ENCODE results near the gene CHGA.

DNA sequence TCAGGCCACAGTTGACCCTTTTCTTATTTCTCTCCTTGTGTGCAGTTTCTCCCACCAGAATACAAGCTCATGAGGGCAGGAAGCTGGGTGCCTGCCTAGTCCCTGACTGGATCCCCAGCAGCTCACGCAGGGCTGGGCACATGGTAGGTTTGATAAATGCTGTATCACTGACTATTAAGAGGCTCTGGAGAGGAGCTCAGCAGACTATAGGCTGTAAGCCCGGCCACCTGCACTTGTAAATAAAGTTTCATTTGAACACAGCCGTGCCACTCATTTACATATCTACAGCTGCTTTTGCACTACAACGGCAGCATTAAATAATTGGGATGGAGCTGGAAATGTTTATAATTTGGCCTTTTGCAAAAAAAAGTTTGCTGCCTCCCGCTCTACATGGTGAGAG lies 32.0 kb downstream of the CHGA start:
- TF ChIP-seq, protein P1, sequence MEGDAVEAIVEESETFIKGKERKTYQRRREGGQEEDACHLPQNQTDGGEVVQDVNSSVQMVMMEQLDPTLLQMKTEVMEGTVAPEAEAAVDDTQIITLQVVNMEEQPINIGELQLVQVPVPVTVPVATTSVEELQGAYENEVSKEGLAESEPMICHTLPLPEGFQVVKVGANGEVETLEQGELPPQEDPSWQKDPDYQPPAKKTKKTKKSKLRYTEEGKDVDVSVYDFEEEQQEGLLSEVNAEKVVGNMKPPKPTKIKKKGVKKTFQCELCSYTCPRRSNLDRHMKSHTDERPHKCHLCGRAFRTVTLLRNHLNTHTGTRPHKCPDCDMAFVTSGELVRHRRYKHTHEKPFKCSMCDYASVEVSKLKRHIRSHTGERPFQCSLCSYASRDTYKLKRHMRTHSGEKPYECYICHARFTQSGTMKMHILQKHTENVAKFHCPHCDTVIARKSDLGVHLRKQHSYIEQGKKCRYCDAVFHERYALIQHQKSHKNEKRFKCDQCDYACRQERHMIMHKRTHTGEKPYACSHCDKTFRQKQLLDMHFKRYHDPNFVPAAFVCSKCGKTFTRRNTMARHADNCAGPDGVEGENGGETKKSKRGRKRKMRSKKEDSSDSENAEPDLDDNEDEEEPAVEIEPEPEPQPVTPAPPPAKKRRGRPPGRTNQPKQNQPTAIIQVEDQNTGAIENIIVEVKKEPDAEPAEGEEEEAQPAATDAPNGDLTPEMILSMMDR (IDR thresholded peaks at IDR 0.05; ENCODE audit: low read depth, low read length): no peak
- TF ChIP-seq, protein P2, sequence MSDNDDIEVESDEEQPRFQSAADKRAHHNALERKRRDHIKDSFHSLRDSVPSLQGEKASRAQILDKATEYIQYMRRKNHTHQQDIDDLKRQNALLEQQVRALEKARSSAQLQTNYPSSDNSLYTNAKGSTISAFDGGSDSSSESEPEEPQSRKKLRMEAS (IDR thresholded peaks at IDR 0.05; ENCODE audit: low read depth, low read length): no peak
